A673 (cell line): ENCODE measurements around the gene ZBTB21.

ENCODE experiments used
- CTCF ChIP-seq: fragments of 300-800, 200-600 bp; sonication (generic); conservative IDR thresholded peaks from 2 replicates; pipeline ENCODE4 v1.5.1; 2017; ENCODE audit warnings: low read depth, mild to moderate bottlenecking, antibody characterized with exemption, low read length, moderate library complexity, mixed read lengths
- EZH2 ChIP-seq: fragments of 200-600 bp; sonication (generic); IDR thresholded peaks from 2 replicates; pipeline ENCODE4 v1.6.1; 2017; ENCODE audit warnings: borderline replicate concordance, low read depth, mild to moderate bottlenecking, mixed read lengths, antibody characterized with exemption, low read length; ENCODE audit not compliant: poor library complexity, severe bottlenecking

DNA sequence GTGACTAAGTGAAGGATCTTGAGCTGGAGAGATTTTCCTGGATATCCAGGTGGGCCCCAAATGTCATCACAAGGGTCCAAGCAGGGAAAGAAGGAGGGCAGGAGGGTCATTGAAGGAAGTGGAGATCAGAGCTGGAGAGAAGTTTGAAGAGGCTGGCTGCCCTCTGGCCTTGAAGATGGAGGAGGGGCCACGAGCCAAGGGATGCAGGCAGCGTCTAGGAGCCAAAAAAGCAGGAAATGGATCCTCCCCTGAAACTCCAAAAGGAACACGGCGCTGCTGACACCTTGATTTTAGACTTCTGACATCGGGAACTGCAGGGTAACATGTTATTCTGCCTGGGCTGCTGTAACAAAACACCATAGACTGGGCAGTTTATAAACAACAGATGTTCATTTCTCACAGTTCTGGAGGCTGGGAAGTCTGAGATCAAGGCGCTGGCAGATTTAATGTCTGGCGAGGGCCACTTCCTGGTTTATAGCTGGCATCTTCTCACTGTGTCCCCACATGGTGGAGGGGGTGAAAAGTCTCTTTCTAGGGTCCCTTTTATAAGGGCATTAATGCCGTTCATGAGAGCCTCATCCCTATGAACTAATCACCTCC is 28.8 kb upstream of the ZBTB21 start:
- TF ChIP-seq CTCF (no peak), EZH2 (no peak)
